Right lobe of liver (tissue), 6 donors: ENCODE data around the gene RNF145. TPM values are rescaled to one million over a fixed set of nuclear protein-coding genes. Genes with fewer than 3 reads are reported as not detected.

Experiments used
- ATAC-seq, 4 donors: fragments of 200-7000 bp; cut with Tn5 transposase; one replicate each; pipeline ENCODE4 v1.9.1; 2020; ENCODE audit warnings: mild to moderate bottlenecking in 4 of 4, moderate library complexity in 4 of 4
- DNase-seq, 3 donors: peaks; one replicate each; pipeline ENCODE4 v3.0.0-alpha.2; 2020
- H3K27ac ChIP-seq, 3 donors: fragments of 200-600 bp; one replicate each; pipeline ENCODE4 v1.8.0; 2022
- H3K27me3 ChIP-seq, 2 donors: fragments of 200-600 bp; one replicate each; pipeline ENCODE4 v1.8.0; 2022
- H3K36me3 ChIP-seq, 4 donors: fragments of 200-600 bp; sonication (generic) in 1 of 4; one replicate each; pipeline versions ENCODE4 v1.5.1 to v1.8.0; 2017 to 2022; ENCODE audit warnings: control low read depth in 1 of 4
- H3K4me1 ChIP-seq, 4 donors: fragments of 200-600 bp; sonication (generic) in 1 of 4; one replicate each; pipeline versions ENCODE4 v1.5.1 to v1.8.0; 2017 to 2022; ENCODE audit warnings: control low read depth in 1 of 4
- H3K4me3 ChIP-seq, 3 donors: fragments of 200-600 bp; one replicate each; pipeline ENCODE4 v1.8.0; 2022
- H3K9me3 ChIP-seq, 4 donors: fragments of 200-600 bp; sonication (generic) in 1 of 4; one replicate each; pipeline versions ENCODE4 v1.5.1 to v1.8.0; 2017 to 2022; ENCODE audit warnings: control low read depth in 1 of 4
- POLR2A ChIP-seq: fragments of 450-650 bp; IDR thresholded peaks from one replicate; pipeline ENCODE4 v1.6.1; 2017; ENCODE audit warnings: antibody characterized with exemption, mild to moderate bottlenecking
- WGBS: methylation state at CpG from one replicate; pipeline ENCODE4 v1.1.6; 2018; ENCODE audit warnings: low coverage, low lambda C conversion rate; ENCODE audit not compliant: insufficient coverage; ENCODE audit errors: missing lambda C conversion rate; 5-methylcytosine and 5-hydroxymethylcytosine counted together
- intact Hi-C, 2 donors: fragments of 100-400 bp; cut with DNase I; formaldehyde crosslinking; loops; one replicate each; pipeline versions ENCODE4 v1.11.2 to v1.14.1; 2022
- total RNA-seq, 6 experiments: library from RNA; depleted of rRNA in 2 of 6; stranded (reverse); fragments of >200 nt in 2 of 6; fragmentation: NEBNext Ultra II Directional in 3 of 6; extraction: Animal tissue kit (Norgen Biotek cat#: 25700) in 3 of 6; gene quantifications; one replicate each; pipeline versions ENCODE4 v1.1.0 to v1.2.4, GENCODE V29; 2016 to 2023
- TF ChIP-seq, protein P1 (sequence below), 4 donors: fragments of 200-600 bp in 3 of 4; fragments of 450-650 bp in 1 of 4; IDR thresholded peaks; one replicate each; pipeline versions ENCODE4 v1.5.1 to v1.8.0; 2016 to 2022; ENCODE audit warnings: antibody characterized with exemption in 4 of 4, mild to moderate bottlenecking in 2 of 4
- donor health status: DM: no; HTN: yes; CAD: no.
- donor health status: DM: no; HTN: no; CAD: no.
- donor health status: DM: no; HTN: no; CAD: no.
- donor health status: DM: no; HTN: yes; CAD: no.
- donor health status: DM: no; HTN: yes; CAD: no.

RNF145 gene
- total RNA-seq, 6 experiments from 2014 or later, result 7.2 to 20.9 (median 10.6) TPM

DNA sequence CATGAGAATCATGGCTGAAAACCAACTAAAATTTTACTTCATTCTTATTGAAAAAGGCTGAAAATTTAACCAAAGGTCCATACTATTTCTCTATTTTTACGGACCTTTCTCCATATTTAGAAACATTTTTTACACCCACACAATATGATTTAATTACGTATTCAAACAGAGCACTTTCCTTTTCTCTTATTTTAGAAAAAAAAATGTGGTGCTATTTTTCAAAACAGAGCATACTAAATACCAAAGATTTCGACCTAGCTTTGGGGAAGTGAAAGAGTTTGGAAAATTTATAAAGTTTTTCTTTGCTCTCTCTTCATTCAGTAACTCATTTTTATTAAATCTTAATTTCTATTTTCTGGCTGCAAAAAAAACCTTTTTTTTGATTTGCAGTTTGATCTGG lies 38.1 kb downstream of the RNF145 start:
- no peak overlapping the region for H3K4me3 ChIP-seq
- 55% methylated on average over 3 of the region's 3 CpGs for WGBS
- H3K9me3 ChIP-seq, result no peaks in the 10 kb centered on the region
- no peaks in the 10 kb centered on the region for H3K4me1 ChIP-seq
- intact Hi-C loops, result no loop called here
- TF ChIP-seq, protein P1, sequence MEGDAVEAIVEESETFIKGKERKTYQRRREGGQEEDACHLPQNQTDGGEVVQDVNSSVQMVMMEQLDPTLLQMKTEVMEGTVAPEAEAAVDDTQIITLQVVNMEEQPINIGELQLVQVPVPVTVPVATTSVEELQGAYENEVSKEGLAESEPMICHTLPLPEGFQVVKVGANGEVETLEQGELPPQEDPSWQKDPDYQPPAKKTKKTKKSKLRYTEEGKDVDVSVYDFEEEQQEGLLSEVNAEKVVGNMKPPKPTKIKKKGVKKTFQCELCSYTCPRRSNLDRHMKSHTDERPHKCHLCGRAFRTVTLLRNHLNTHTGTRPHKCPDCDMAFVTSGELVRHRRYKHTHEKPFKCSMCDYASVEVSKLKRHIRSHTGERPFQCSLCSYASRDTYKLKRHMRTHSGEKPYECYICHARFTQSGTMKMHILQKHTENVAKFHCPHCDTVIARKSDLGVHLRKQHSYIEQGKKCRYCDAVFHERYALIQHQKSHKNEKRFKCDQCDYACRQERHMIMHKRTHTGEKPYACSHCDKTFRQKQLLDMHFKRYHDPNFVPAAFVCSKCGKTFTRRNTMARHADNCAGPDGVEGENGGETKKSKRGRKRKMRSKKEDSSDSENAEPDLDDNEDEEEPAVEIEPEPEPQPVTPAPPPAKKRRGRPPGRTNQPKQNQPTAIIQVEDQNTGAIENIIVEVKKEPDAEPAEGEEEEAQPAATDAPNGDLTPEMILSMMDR (IDR thresholded peaks at IDR 0.05), result no peak
- TF ChIP-seq POLR2A, result no peak
- no peaks in the 10 kb centered on the region for H3K27me3 ChIP-seq
- no peak for DNase-seq
- no peak for ATAC-seq
- no peak overlapping the region for H3K27ac ChIP-seq
- H3K36me3 ChIP-seq, result no peaks in the 10 kb centered on the region

DNA sequence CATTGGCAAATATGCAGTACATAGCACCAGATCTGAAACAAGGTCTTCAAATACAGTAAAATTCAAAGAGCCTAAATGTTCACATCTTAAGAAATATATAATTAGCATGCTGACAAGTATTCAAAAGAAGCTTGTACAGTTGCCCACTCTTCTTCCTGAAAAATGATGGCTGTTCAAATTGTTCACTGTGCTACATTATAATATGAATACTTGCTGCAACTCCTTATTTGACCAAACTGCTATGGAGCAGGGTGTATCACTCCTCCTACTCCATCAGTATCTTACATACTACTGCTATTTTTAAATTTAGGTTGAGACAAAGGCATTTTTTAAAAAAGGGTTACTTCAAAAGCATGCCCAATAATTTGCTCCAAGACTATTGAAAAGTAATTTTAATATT lies 39.3 kb downstream of the RNF145 start:
- Histone ChIP-seq H3K27ac (no peak overlapping the region), H3K9me3 (no peaks in the 10 kb centered on the region), H3K4me3 (no peak overlapping the region), H3K4me1 (no peaks in the 10 kb centered on the region), H3K36me3 (no peaks in the 10 kb centered on the region), H3K27me3 (no peaks in the 10 kb centered on the region)
- ATAC-seq, result no peak
- intact Hi-C loops, result no loop called here
- TF ChIP-seq, protein P1 (IDR thresholded peaks at IDR 0.05), result no peak
- no peak for TF ChIP-seq POLR2A
- no peak for DNase-seq

DNA sequence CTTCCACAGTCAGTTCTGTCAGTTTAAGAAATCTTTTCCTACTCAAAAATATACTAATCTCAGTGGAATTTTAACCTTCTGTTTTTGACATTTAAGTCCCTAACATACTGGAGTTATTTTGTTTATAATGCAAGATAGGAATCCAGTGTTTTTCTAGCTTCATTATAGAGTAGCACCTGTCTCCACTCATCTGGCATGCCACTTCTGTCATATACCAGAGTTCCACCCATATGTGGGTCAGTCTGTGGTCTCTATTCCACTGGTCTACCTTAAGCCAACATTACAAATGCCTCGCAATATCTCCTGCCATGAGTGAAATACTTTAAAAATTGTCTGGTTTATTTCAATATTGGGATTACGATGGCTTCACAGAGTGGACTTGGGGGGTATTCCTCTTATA lies 42.9 kb downstream of the RNF145 start:
- intact Hi-C loops, result no loop called here
- 88% methylated on average over 2 of the region's 2 CpGs for WGBS
- Histone ChIP-seq H3K9me3 (no peaks in the 10 kb centered on the region), H3K4me3 (no peak overlapping the region), H3K27me3 (no peaks in the 10 kb centered on the region), H3K36me3 (peaks cover 0 to 10% (median 0%) of the 10 kb centered on the region in 4 donors), H3K4me1 (no peaks in the 10 kb centered on the region), H3K27ac (no peak overlapping the region)
- TF ChIP-seq, protein P1 (IDR thresholded peaks at IDR 0.05), result no peak
- TF ChIP-seq POLR2A, result no peak
- DNase-seq, result no peak
- no peak for ATAC-seq

DNA sequence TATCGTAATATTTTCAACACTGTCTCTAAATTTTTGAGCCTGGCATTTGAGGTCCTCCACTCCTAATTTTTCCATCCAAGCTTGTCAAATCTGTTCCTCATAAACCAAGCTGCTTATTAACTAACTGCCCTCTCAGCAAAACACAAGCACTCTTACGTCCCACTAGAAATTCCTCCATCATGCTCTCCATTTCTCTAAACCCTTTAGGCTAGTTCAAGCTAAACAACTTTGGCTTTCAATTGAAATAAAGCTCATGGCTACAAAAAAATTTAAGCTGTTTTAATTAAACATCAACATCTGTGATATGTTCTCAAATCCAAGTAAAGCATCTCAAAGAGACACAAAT lies 45.7 kb downstream of the RNF145 start:
- ATAC-seq, result no peak
- no peak for DNase-seq
- H3K4me3 ChIP-seq, result no peak overlapping the region
- intact Hi-C loops, result no loop called here
- 82% methylated on average over 2 of the region's 2 CpGs for WGBS
- H3K36me3 ChIP-seq, result peaks cover 0 to 36% (median 3%) of the 10 kb centered on the region in 4 donors
- TF ChIP-seq POLR2A, result no peak
- H3K9me3 ChIP-seq, result no peaks in the 10 kb centered on the region
- H3K27me3 ChIP-seq, result no peaks in the 10 kb centered on the region
- no peaks in the 10 kb centered on the region for H3K4me1 ChIP-seq
- H3K27ac ChIP-seq, result no peak overlapping the region

DNA sequence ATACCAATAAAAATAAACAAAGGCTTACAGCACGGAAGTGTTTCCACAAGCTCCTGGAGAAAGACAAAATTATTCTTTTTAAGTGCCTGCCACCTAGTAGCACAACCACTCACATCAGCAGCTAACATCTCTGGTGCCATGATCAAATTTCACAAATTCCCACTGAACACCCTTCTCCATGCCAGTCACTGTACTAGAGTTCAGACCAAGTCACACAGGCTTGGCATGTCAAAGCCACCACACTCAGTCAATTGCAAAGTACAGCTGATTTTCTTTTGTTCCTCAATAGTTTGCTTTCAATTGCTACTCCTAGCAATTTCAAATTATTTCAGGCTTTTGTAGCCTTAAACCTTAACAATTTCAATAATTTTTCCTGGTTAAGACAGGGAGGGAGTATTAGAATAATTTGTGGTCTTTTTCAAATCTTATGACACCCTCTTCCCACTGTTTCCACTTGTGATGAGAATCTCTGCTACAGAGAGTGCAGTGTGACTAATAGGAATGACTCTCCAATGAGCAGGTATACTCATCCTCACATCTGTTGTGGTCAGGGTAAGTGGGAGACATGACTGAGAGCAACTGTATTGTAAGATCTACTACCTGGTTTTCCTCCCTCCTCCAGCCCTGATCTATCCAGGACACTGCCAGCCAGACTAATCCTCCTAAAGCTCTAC lies 46.2 kb downstream of the RNF145 start:
- intact Hi-C loops, result no loop called here

More for the DNA sequence above, 46.2 kb downstream of the RNF145 start:
- Histone ChIP-seq H3K36me3 (peaks cover 0 to 40% (median 7%) of the 10 kb centered on the region in 4 donors), H3K4me3 (no peak overlapping the region), H3K9me3 (no peaks in the 10 kb centered on the region), H3K27ac (no peak overlapping the region), H3K4me1 (no peaks in the 10 kb centered on the region), H3K27me3 (no peaks in the 10 kb centered on the region)
- ATAC-seq (no peak), DNase-seq (no peak)
- TF ChIP-seq POLR2A, result no peak
- TF ChIP-seq, protein P1 (IDR thresholded peaks at IDR 0.05), result no peak
- WGBS, result 86% methylated on average over 1 of the region's 1 CpG
